Measurements from ENCODE around the gene GUCY1B1. TPM values are rescaled to one million over a fixed set of nuclear protein-coding genes. Genes with fewer than 3 reads are reported as not detected.

GUCY1B1 gene
- polyA plus RNA-seq, 1 donor, result 21.5 TPM

Other genes with a start within 250 kb of the GUCY1B1 start
- 11.5 TPM for gene GUCY1A1, start 92.2 kb upstream of the GUCY1B1 start, polyA plus RNA-seq (ENCODE audit: insufficient read length)
- not detected for gene ASIC5, start 107.3 kb downstream of the GUCY1B1 start, polyA plus RNA-seq (ENCODE audit: insufficient read length)
- not detected for gene TDO2, start 144.7 kb downstream of the GUCY1B1 start, polyA plus RNA-seq (ENCODE audit: insufficient read length)
- gene CTSO, start 194.8 kb downstream of the GUCY1B1 start, polyA plus RNA-seq (ENCODE audit: insufficient read length), result 24.0 TPM